Right ventricle myocardium superior (tissue), 1 donor: ENCODE results near the gene PARL. TPM values are rescaled to one million over a fixed set of nuclear protein-coding genes. Genes with fewer than 3 reads are reported as not detected.
"Not testable (repeated sequence)": the region's sequence is repeated elsewhere in the genome, so short reads cannot be mapped to it uniquely, and the experiment has no call there.

Experiments used
- ATAC-seq: fragments of 200-7000 bp; cut with Tn5 transposase; one replicate; pipeline ENCODE4 v1.9.1; 2020; ENCODE audit warnings: mild to moderate bottlenecking; ENCODE audit not compliant: poor library complexity
- DNase-seq: peaks from one replicate; pipeline ENCODE4 v3.0.0-alpha.2; 2020
- intact Hi-C: fragments of 100-400 bp; cut with DNase I; formaldehyde crosslinking; loops from one replicate; pipeline ENCODE4 v1.11.2; 2022
- total RNA-seq: library from RNA; stranded (reverse); fragmentation: NEBNext Ultra II Directional; extraction: Animal tissue kit (Norgen Biotek cat#: 25700); gene quantifications from one replicate; pipeline ENCODE4 v1.2.1, GENCODE V29; 2021
- donor health status: DM: no; HTN: yes; CAD: no; lungs with severe emphysema.

PARL gene
- total RNA-seq, 1 donor from 2014 or later: 57.2 TPM

GRCh38 chr3:183809270-183809669, 75.4 kb downstream of the PARL start:
- DNase-seq: no peak
- ATAC-seq: no peak
- intact Hi-C loops: no loop called here

- intact Hi-C loops: no loop called here
- DNase-seq (no peak), ATAC-seq (no peak)
Measured at GRCh38 chr3:183808355-183808754, 76.3 kb downstream of the PARL start.

- intact Hi-C loops: no loop called here
- ATAC-seq: no peak
- DNase-seq: no peak
Measured at GRCh38 chr3:183807881-183808280, 76.8 kb downstream of the PARL start.

- no peak for DNase-seq
- no peak for ATAC-seq
- intact Hi-C loops: no loop called here
Measured at GRCh38 chr3:183807209-183807728, 77.4 kb downstream of the PARL start.

GRCh38 chr3:183802989-183803388, 81.7 kb downstream of the PARL start:
- intact Hi-C loops: no loop called here
- ATAC-seq: no peak
- DNase-seq: no peak

- ATAC-seq (no peak), DNase-seq (no peak)
- intact Hi-C loops: no loop called here
Measured at GRCh38 chr3:183801601-183802000, 83.1 kb downstream of the PARL start.

GRCh38 chr3:183800243-183800863, 84.3 kb downstream of the PARL start:
- peak; percentile 66 for ATAC-seq

GRCh38 chr3:183799461-183799860, 85.2 kb downstream of the PARL start:
- DNase-seq (no peak), ATAC-seq (no peak)
- intact Hi-C loops: no loop called here

More at GRCh38 chr3:183800243-183800863, 84.3 kb downstream of the PARL start:
- no peak for DNase-seq
- intact Hi-C loops: no loop called here

- intact Hi-C loops: no loop called here
- DNase-seq (no peak), ATAC-seq (no peak)
Measured at GRCh38 chr3:183797996-183798395, 86.7 kb downstream of the PARL start.

GRCh38 chr3:183796372-183796771, 88.3 kb downstream of the PARL start:
- intact Hi-C loops: no loop called here
- no peak for DNase-seq

GRCh38 chr3:183794452-183794851, 90.2 kb downstream of the PARL start:
- ATAC-seq (peak; percentile 75), DNase-seq (no peak)
- intact Hi-C loops: no loop called here

More at GRCh38 chr3:183796372-183796771, 88.3 kb downstream of the PARL start:
- no peak for ATAC-seq

- no peak for ATAC-seq
- no peak for DNase-seq
- intact Hi-C loops: no loop called here
Measured at GRCh38 chr3:183792976-183793375, 91.7 kb downstream of the PARL start.

GRCh38 chr3:183790700-183791099, 94.0 kb downstream of the PARL start:
- intact Hi-C loops: no loop called here
- DNase-seq (no peak), ATAC-seq (no peak)

- ATAC-seq (no peak), DNase-seq (no peak)
- intact Hi-C loops: no loop called here
Measured at GRCh38 chr3:183789826-183790225, 94.9 kb downstream of the PARL start.

- intact Hi-C loops, ATAC-seq, DNase-seq: not testable (repeated sequence)
Measured at GRCh38 chr3:183784503-183784902, 100.2 kb downstream of the PARL start.

GRCh38 chr3:183782576-183783276, 102.0 kb downstream of the PARL start:
- DNase-seq (no peak), ATAC-seq (no peak)
- intact Hi-C loops: no loop called here

GRCh38 chr3:183781246-183781645, 103.4 kb downstream of the PARL start:
- ATAC-seq: no peak
- intact Hi-C loops: no loop called here
- no peak for DNase-seq

GRCh38 chr3:183779896-183780465, 104.7 kb downstream of the PARL start:
- no peak for ATAC-seq
- intact Hi-C loops: no loop called here

More at GRCh38 chr3:183779896-183780465, 104.7 kb downstream of the PARL start:
- no peak for DNase-seq
